ENCODE results near the gene RETREG1.
A peak's percentile ranks its signal among the peaks of the same experiment; 100 is the strongest.
"Not testable (repeated sequence)": the region's sequence is repeated elsewhere in the genome, so short reads cannot be mapped to it uniquely, and the experiment has no call there.

Gene RETREG1

GRCh38 chr5:16550316-16550952, 66.4 kb downstream of the RETREG1 start:
- peak in 1 of 2 donors; percentile 47 for ATAC-seq

- no peak for ATAC-seq
Measured at GRCh38 chr5:16549491-16550206, 67.1 kb downstream of the RETREG1 start.

- no peak for ATAC-seq
Measured at GRCh38 chr5:16548812-16549211, 68.0 kb downstream of the RETREG1 start.

GRCh38 chr5:16548115-16548514, 68.7 kb downstream of the RETREG1 start:
- no peak for ATAC-seq

GRCh38 chr5:16547200-16547842, 69.5 kb downstream of the RETREG1 start:
- ATAC-seq: no peak

- ATAC-seq: no peak
Measured at GRCh38 chr5:16546732-16547131, 70.1 kb downstream of the RETREG1 start.

GRCh38 chr5:16544607-16545374, 72.0 kb downstream of the RETREG1 start:
- no peak for ATAC-seq

- ATAC-seq: not testable (repeated sequence)
Measured at GRCh38 chr5:16543206-16543605, 73.6 kb downstream of the RETREG1 start.

- no peak for ATAC-seq
Measured at GRCh38 chr5:16542236-16542635, 74.6 kb downstream of the RETREG1 start.

- not testable (repeated sequence) for ATAC-seq
Measured at GRCh38 chr5:16541592-16541991, 75.2 kb downstream of the RETREG1 start.

- ATAC-seq: no peak
Measured at GRCh38 chr5:16540421-16540820, 76.4 kb downstream of the RETREG1 start.

- ATAC-seq: no peak
Measured at GRCh38 chr5:16539169-16539666, 77.6 kb downstream of the RETREG1 start.

GRCh38 chr5:16538006-16538405, 78.8 kb downstream of the RETREG1 start:
- ATAC-seq: no peak

- ATAC-seq: no peak
Measured at GRCh38 chr5:16536818-16537217, 80.0 kb downstream of the RETREG1 start.

GRCh38 chr5:16536246-16536645, 80.6 kb downstream of the RETREG1 start:
- ATAC-seq: no peak

- no peak for ATAC-seq
Measured at GRCh38 chr5:16534280-16534679, 82.5 kb downstream of the RETREG1 start.

GRCh38 chr5:16531063-16531648, 85.6 kb downstream of the RETREG1 start:
- ATAC-seq: no peak

GRCh38 chr5:16529306-16529705, 87.5 kb downstream of the RETREG1 start:
- ATAC-seq: no peak

GRCh38 chr5:16528382-16529110, 88.3 kb downstream of the RETREG1 start:
- ATAC-seq: no peak

- no peak for ATAC-seq
Measured at GRCh38 chr5:16525651-16526050, 91.1 kb downstream of the RETREG1 start.

GRCh38 chr5:16524286-16524685, 92.5 kb downstream of the RETREG1 start:
- no peak for ATAC-seq
